HEK293 (cell line): Measurements from ENCODE around the gene DGUOK.

ENCODE experiments used
- CTCF ChIP-seq: fragments of 450-650 bp; formaldehyde crosslinking; IDR thresholded peaks from 2 replicates; pipeline ENCODE4 v1.5.1; 2016; ENCODE audit warnings: missing biosample characterization, missing genetic modification characterization
- TCF7L2 ChIP-seq: IDR thresholded peaks from 2 replicates; pipeline ENCODE4 v1.6.1; 2011; ENCODE audit warnings: low read depth, mild to moderate bottlenecking, inconsistent platforms, low read length, moderate library complexity, borderline replicate concordance
- ZBTB20 ChIP-seq: fragments of 450-650 bp; formaldehyde crosslinking; IDR thresholded peaks from 2 replicates; pipeline ENCODE4 v1.5.1; 2016; ENCODE audit warnings: missing biosample characterization, missing genetic modification characterization
- ZBTB21 ChIP-seq: fragments of 450-650 bp; formaldehyde crosslinking; IDR thresholded peaks from 2 replicates; pipeline ENCODE4 v1.5.1; 2017; ENCODE audit warnings: missing biosample characterization, missing genetic modification characterization
- ZFP3 ChIP-seq: fragments of 450-650 bp; formaldehyde crosslinking; IDR thresholded peaks from 2 replicates; pipeline ENCODE4 v1.5.1; 2016; ENCODE audit warnings: low read depth, missing biosample characterization, missing genetic modification characterization
- ZNF239 ChIP-seq: fragments of 450-650 bp; formaldehyde crosslinking; IDR thresholded peaks from 2 replicates; pipeline ENCODE4 v1.5.1; 2016; ENCODE audit warnings: missing biosample characterization, missing genetic modification characterization
- ZNF362 ChIP-seq: fragments of 450-650 bp; formaldehyde crosslinking; IDR thresholded peaks from 2 replicates; pipeline ENCODE4 v1.5.1; 2016; ENCODE audit warnings: missing biosample characterization, missing genetic modification characterization
- ZNF596 ChIP-seq: fragments of 450-650 bp; IDR thresholded peaks from 2 replicates; pipeline ENCODE4 v1.5.0; 2018; ENCODE audit warnings: missing biosample characterization, mild to moderate bottlenecking, missing genetic modification characterization, moderate library complexity

- no peak for TF ChIP-seq ZFP3
- TF ChIP-seq TCF7L2: no peak
- TF ChIP-seq ZNF596: no peak
- no peak for TF ChIP-seq ZBTB20
- no peak for TF ChIP-seq ZNF362 (tag by site-specific recombination)
- TF ChIP-seq CTCF (tag by site-specific recombination): no peak
- TF ChIP-seq ZBTB21: no peak
- TF ChIP-seq ZNF239 (tag by site-specific recombination): no peak
Observed at GRCh38 chr2:73994178-73994831, 67.6 kb downstream of the DGUOK start.
